Hepatocyte (in vitro differentiated cells): ENCODE data around the gene NSUN7. TPM values are rescaled to one million over a fixed set of nuclear protein-coding genes. Genes with fewer than 3 reads are reported as not detected.
A peak's percentile ranks its signal among the peaks of the same experiment; 100 is the strongest.

Experiments used
- DNase-seq: peaks from one replicate; pipeline ENCODE4 v3.0.0-alpha.2; 2016; ENCODE audit warnings: low spot score
- H2AFZ ChIP-seq: fragments of 200-600 bp; sonication (generic); 2 replicates; pipeline ENCODE4 v1.6.0; 2016; ENCODE audit warnings: antibody characterized with exemption, mild to moderate bottlenecking
- H3K27ac ChIP-seq: fragments of 200-600 bp; sonication (generic); 2 replicates; pipeline ENCODE4 v1.5.1; 2016; ENCODE audit warnings: mild to moderate bottlenecking
- H3K27me3 ChIP-seq: fragments of 200-600 bp; sonication (generic); 2 replicates; pipeline ENCODE4 v1.6.1; 2016
- H3K36me3 ChIP-seq: fragments of 200-600 bp; sonication (generic); replicated peaks from 2 replicates; pipeline ENCODE4 v1.5.1; 2016; ENCODE audit warnings: low read depth; ENCODE audit not compliant: insufficient read depth
- H3K4me1 ChIP-seq: fragments of 200-600 bp; sonication (generic); 2 replicates; pipeline ENCODE4 v1.5.1; 2016; ENCODE audit warnings: mild to moderate bottlenecking, moderate library complexity; ENCODE audit not compliant: insufficient read depth
- H3K4me2 ChIP-seq: fragments of 200-600 bp; sonication (generic); 2 replicates; pipeline ENCODE4 v1.6.0; 2016
- H3K4me3 ChIP-seq: fragments of 200-600 bp; sonication (generic); 2 replicates; pipeline ENCODE4 v1.5.1; 2016; ENCODE audit warnings: mild to moderate bottlenecking
- H3K79me2 ChIP-seq: fragments of 200-600 bp; sonication (generic); 2 replicates; pipeline ENCODE4 v1.6.0; 2017; ENCODE audit warnings: mild to moderate bottlenecking
- H3K9me2 ChIP-seq: fragments of 200-600 bp; sonication (generic); replicated peaks from 2 replicates; pipeline ENCODE4 v1.6.0; 2017; ENCODE audit warnings: mild to moderate bottlenecking; ENCODE audit not compliant: insufficient read depth
- H3K9me3 ChIP-seq: fragments of 200-600 bp; sonication (generic); 2 replicates; pipeline ENCODE4 v1.5.1; 2016; ENCODE audit warnings: low read depth, mild to moderate bottlenecking
- H4K20me1 ChIP-seq: fragments of 200-600 bp; sonication (generic); 2 replicates; pipeline ENCODE4 v1.6.0; 2016; ENCODE audit warnings: mild to moderate bottlenecking; ENCODE audit not compliant: insufficient read depth, poor library complexity, severe bottlenecking
- CTCF ChIP-seq: fragments of 200-600 bp; sonication (generic); IDR thresholded peaks from 2 replicates; pipeline ENCODE4 v1.5.1; 2016; ENCODE audit warnings: antibody characterized with exemption, mild to moderate bottlenecking; ENCODE audit not compliant: poor library complexity
- EZH2 ChIP-seq: fragments of 200-600 bp; sonication (generic); IDR thresholded peaks from 2 replicates; pipeline ENCODE4 v1.6.1; 2016; ENCODE audit warnings: antibody characterized with exemption, mild to moderate bottlenecking, borderline replicate concordance
- EZH2phosphoT487 ChIP-seq: fragments of 200-600 bp; sonication (generic); IDR thresholded peaks from one replicate; pipeline ENCODE4 v1.6.1; 2018; ENCODE audit warnings: antibody characterized with exemption, mild to moderate bottlenecking, low read depth, moderate library complexity; ENCODE audit not compliant: unreplicated experiment, severe bottlenecking
- WGBS: methylation state at CpG from one replicate; pipeline ENCODE4 v1.1.6; 2016; ENCODE audit warnings: low lambda C conversion rate; ENCODE audit errors: missing lambda C conversion rate; 5-methylcytosine and 5-hydroxymethylcytosine counted together
- polyA plus RNA-seq: library from polyadenylated mRNA; unstranded; fragments of >200 nt; fragmentation: Nextera tagmentation; extraction: Ambion mirVana; gene quantifications from 2 replicates; pipeline ENCODE4 v1.2.1, GENCODE V29; 2016
- total RNA-seq: library from RNA; depleted of rRNA; stranded (reverse); fragments of >200 nt; gene quantifications from 2 replicates; pipeline ENCODE4 v1.2.3, GENCODE V29; 2014

Gene NSUN7
- total and polyA plus RNA-seq, 2 experiments from 2014 or later, result 4.6 to 8.0 TPM

GRCh38 chr4:40731792-40732245, 17.9 kb upstream of the NSUN7 start:
- H2AFZ ChIP-seq, result peak overlapping the region; percentile 22
- DNase-seq, result peak; percentile 61
- H4K20me1 ChIP-seq, result no peaks in the 10 kb centered on the region
- H3K27me3 ChIP-seq, result no peaks in the 10 kb centered on the region
- H3K36me3 ChIP-seq, result no peaks in the 10 kb centered on the region
- H3K79me2 ChIP-seq, result no peaks in the 10 kb centered on the region
- H3K9me2 ChIP-seq, result no peaks in the 10 kb centered on the region
- peaks cover 10% of the 10 kb centered on the region for H3K4me1 ChIP-seq
- 61% methylated on average over 6 of the region's 6 CpGs for WGBS
- H3K4me2 ChIP-seq, result peak overlapping the region; percentile 5
- H3K27ac ChIP-seq, result peak overlapping the region; percentile 33
- no peak for TF ChIP-seq EZH2
- TF ChIP-seq EZH2phosphoT487, result no peak
- TF ChIP-seq CTCF, result no peak
- H3K9me3 ChIP-seq, result no peaks in the 10 kb centered on the region
- no peak overlapping the region for H3K4me3 ChIP-seq

- no peak for DNase-seq
- Histone ChIP-seq H3K4me3 (no peak overlapping the region), H4K20me1 (no peaks in the 10 kb centered on the region), H3K27ac (no peak overlapping the region), H3K79me2 (no peaks in the 10 kb centered on the region), H3K4me2 (no peak overlapping the region), H3K27me3 (no peaks in the 10 kb centered on the region), H3K36me3 (no peaks in the 10 kb centered on the region), H2AFZ (no peak overlapping the region), H3K9me2 (no peaks in the 10 kb centered on the region), H3K9me3 (no peaks in the 10 kb centered on the region), H3K4me1 (peaks cover 10% of the 10 kb centered on the region)
- TF ChIP-seq EZH2phosphoT487 (no peak), EZH2 (no peak), CTCF (no peak)
- 75% methylated on average over 7 of the region's 7 CpGs for WGBS
Observed at GRCh38 chr4:40733752-40734151, 16.0 kb upstream of the NSUN7 start.

- H3K9me2 ChIP-seq, result no peaks in the 10 kb centered on the region
- no peaks in the 10 kb centered on the region for H4K20me1 ChIP-seq
- no peak overlapping the region for H3K4me2 ChIP-seq
- no peak overlapping the region for H3K4me3 ChIP-seq
- peaks cover 10% of the 10 kb centered on the region for H3K4me1 ChIP-seq
- DNase-seq, result no peak
- no peaks in the 10 kb centered on the region for H3K9me3 ChIP-seq
- WGBS, result 78% methylated on average over 5 of the region's 5 CpGs
- no peak overlapping the region for H3K27ac ChIP-seq
- H3K36me3 ChIP-seq, result no peaks in the 10 kb centered on the region
- H2AFZ ChIP-seq, result no peak overlapping the region
- H3K79me2 ChIP-seq, result no peaks in the 10 kb centered on the region
- no peaks in the 10 kb centered on the region for H3K27me3 ChIP-seq
- no peak for TF ChIP-seq CTCF
- no peak for TF ChIP-seq EZH2
- no peak for TF ChIP-seq EZH2phosphoT487
Observed at GRCh38 chr4:40734497-40734896, 15.3 kb upstream of the NSUN7 start.

GRCh38 chr4:40736910-40737309, 12.8 kb upstream of the NSUN7 start:
- DNase-seq, result peak; percentile 28
- Histone ChIP-seq H3K27ac (no peak overlapping the region), H3K79me2 (no peaks in the 10 kb centered on the region), H3K4me1 (peaks cover 3% of the 10 kb centered on the region), H2AFZ (no peak overlapping the region), H3K36me3 (no peaks in the 10 kb centered on the region), H3K9me2 (no peaks in the 10 kb centered on the region), H3K9me3 (no peaks in the 10 kb centered on the region), H3K27me3 (no peaks in the 10 kb centered on the region), H3K4me2 (no peak overlapping the region), H3K4me3 (no peak overlapping the region), H4K20me1 (no peaks in the 10 kb centered on the region)
- peak; percentile 60 for TF ChIP-seq CTCF
- no peak for TF ChIP-seq EZH2
- 89% methylated on average over 1 of the region's 1 CpG for whole genome bisulfite sequencing
